Inferior parietal cortex (tissue), 1 donor: ENCODE results near the gene MYDGF.
"Not testable (repeated sequence)": the region's sequence is repeated elsewhere in the genome, so short reads cannot be mapped to it uniquely, and the experiment has no call there.

Source experiments
- DNase-seq: peaks from one replicate; pipeline ENCODE4 v3.0.0-alpha.2; 2016; ENCODE audit errors: extremely low spot score

Gene MYDGF

DNA sequence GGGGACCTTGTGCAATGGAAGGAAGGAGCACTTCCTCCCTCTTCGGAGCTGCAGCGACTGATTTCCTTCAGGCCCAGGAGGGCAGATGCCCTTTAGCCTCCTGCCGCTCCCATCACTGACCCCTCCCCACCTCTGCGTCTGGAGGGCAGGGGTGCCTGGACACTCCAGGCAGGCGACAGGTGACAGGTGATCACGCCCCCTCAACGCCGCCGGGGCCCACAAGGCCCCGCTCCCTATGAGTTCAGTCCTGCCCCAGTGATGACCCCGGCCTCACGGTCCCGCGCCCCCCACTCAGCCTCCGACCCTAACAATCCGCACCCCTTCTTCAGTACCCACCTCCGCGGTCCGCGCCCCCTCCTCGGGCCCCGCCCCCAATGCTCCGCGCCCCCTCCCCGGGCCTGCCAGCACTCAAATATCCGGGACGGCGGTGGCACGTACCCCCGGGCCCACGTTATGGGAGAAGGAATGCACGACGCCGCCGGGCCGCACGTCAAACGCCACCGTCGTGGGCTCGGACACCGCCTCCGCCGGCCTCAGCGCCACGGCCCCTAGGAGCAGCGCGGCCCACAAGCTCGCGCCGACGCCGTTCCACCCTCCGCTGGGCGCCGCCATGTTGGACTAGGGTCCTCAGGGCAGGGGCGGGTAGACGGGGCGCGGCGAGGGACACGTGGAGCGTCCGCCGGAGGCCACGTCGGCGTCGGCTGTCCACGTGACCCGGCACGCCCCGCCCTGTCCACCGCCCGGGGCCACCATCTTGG is at the start of gene MYDGF:
TSS of gene MYDGF (minus strand) at position 620 of the 758 bp plus-strand sequence. CDS start at position 612, 8 bp downstream.
- DNase-seq = peak; percentile 84

- DNase-seq = no peak
Measured at GRCh38 chr19:4719499-4719866, 49.3 kb upstream of the MYDGF start.

DNA sequence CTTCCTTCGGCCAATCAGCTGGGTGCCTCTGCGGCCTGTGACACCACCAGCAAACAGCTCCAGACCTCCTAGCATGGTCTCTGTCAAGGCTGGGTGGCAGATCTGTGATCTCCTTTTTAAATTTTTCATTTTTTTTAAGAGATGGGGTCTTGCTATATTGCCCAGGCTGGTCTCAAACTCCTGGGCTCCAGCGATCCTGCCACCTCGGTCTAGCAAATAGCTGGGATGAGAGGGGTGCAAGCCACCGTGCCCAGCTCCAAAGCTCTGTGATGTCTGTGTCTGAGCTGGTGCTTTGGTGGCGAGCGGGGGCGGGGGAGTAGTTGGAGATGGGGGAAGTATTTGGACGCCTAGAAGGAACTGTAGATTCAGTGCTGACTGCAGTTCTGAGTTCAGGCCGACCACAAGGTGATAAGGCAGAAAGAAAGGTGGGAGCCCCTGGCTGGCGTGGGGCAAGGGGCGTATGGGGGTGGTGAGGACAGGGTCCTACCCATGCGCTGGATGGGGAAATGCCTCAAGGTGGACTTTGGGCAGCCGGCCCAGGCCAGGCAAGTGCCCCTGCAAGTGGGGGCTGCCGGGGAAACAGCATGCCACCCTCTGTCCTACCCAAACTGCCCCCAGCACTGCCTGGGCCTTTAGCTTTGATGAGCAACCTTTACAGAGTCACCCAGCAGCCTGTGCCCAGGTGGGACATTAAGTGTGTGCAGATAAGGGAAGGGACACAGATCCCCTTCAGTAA is 48.0 kb upstream of the MYDGF start:
- no peak for DNase-seq

DNA sequence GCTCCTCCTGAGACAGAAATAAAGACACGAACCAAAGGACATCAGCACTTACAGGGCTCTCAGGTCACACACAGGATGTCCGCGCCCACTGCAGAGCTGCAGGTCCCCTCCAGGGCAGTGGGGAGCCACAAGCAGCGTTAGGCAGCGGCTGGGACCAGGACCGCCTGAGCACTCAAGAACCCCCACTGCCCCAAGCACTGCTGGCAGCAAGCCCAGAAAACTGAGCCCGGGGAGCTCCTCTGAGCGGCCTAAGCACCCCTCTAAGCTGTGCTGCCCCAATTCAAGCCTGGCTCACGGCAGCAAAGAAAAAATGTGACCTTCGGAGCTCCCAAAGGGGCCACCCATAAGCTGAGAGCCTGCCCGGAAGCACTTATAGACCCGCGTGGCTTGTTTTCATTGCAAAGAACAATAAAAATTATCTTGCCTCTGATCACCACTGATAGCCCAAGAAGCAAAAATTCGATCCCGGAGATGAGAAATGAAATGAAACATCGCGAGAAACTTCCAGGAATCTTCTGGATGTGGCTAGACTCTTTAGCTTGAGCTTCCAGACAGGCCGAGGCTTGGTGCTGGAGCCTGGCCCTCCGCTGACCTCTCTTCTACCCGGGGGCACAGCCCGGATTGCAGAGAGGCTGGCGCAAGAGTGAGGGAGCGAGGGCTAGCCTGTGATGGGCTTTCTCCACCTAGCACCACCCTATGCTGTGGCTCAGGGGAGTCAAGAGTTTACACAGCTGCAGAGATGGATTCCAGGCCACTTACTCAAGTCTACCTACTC is 47.2 kb upstream of the MYDGF start:
- DNase-seq = no peak

GRCh38 chr19:4715529-4716221 is 45.5 kb upstream of the MYDGF start:
- DNase-seq = no peak

GRCh38 chr19:4715178-4715528 is 45.0 kb upstream of the MYDGF start:
- DNase-seq = not testable (repeated sequence)

GRCh38 chr19:4714016-4714415 is 43.9 kb upstream of the MYDGF start:
- DNase-seq = no peak

- DNase-seq = no peak
Measured at GRCh38 chr19:4713384-4713951, 43.3 kb upstream of the MYDGF start.

DNA sequence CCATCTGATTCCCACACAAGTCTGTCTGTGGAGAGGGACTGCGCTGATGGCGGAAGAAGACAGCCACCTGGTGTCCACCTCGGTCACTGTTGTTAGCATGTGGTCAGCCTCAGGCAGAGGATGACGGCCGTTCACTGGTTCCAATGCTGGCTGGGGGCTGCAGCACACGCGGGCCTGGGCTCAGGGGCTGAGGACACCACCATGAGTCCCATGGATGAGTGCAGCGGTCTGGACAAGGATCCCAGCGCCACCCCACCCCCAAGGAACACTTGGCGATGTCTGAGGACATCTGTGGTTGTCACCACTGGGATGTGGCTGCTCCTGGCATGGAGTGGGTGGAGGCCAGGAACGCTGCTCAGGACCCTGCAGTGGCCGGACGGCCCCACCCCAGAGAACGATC is 42.6 kb upstream of the MYDGF start:
- no peak for DNase-seq

GRCh38 chr19:4711211-4711610 is 41.1 kb upstream of the MYDGF start:
- no peak for DNase-seq

- DNase-seq = no peak
Measured at GRCh38 chr19:4710281-4710600, 40.1 kb upstream of the MYDGF start.

DNA sequence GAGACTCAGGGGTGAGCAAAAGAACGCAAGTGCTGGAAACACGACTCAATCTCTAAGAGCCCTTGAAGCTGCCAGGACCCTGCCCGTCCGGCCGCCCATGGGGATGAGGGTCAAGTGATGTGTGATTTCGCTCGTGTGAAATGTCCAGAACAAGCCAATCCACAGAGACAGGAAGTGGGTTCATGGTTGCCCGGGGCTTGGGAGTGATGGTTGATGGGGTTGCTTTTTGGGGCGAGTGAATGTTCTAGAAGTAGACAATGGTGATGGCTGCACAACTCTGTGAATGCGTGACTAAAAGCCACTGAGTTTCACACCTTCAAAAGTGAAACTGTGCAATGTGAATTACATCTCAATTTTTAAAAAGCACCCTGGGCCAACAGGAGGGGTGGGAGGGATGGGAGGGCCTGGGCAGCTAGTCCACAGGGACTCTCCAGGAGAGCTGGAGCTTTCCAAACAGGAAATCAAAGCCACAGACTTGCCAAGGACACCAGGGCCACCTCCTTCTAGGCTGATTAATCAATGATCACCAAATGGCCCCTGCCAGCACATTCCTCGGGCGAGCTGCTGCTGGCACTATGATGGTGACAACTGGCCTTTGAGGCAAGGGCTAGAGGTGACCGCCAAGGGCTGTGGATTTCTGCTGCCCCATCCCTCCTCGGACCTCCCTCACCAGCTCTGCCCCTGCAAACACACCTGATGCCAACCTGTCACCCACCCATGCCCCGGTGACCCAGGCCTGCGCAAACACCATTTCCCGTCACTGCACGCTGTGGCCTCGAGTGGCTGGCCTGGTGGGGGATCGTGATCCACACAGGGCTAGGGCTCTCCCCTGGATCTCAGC is 39.5 kb upstream of the MYDGF start:
- no peak for DNase-seq

GRCh38 chr19:4707956-4708650 is 38.0 kb upstream of the MYDGF start:
- DNase-seq = no peak

DNA sequence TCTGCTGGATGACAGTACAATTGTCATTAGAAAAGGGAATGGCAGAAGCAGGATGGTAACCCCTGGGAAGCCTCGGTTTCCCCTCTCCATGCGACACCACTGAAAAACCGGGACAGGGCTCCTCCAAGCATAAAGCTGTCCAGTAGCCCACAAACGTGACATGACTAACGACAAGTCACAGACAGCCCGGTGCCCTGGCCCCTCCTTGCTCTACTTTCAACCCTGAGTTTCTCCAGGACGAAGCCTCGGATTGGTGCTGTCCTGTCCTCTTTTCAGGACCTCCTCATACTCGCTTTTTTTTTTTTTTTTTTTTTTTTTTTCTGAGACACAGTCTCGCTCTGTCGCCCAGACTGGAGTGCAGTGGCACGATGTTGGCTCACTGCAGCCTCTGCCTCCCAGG is 37.2 kb upstream of the MYDGF start:
- DNase-seq = no peak

- DNase-seq = no peak
Measured at GRCh38 chr19:4705413-4706131, 35.4 kb upstream of the MYDGF start.

DNA sequence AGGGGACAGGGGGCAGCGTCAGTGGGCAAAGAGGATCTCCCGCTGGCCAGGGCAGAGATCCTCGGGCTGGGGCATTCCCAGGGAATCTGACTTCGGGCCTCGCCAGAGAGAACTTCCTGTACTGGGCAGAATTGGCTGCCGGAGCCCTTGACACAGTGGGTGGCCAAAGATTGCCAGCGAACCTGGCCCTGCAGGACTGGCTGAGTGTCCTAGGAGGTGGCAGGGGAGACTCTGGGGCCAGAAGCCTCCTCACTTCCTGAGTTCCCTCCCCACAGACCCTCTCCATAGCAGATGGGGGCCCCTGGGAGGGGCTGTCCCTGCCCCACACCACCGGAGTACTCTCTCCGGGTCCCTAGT is 34.2 kb upstream of the MYDGF start:
- DNase-seq = no peak

DNA sequence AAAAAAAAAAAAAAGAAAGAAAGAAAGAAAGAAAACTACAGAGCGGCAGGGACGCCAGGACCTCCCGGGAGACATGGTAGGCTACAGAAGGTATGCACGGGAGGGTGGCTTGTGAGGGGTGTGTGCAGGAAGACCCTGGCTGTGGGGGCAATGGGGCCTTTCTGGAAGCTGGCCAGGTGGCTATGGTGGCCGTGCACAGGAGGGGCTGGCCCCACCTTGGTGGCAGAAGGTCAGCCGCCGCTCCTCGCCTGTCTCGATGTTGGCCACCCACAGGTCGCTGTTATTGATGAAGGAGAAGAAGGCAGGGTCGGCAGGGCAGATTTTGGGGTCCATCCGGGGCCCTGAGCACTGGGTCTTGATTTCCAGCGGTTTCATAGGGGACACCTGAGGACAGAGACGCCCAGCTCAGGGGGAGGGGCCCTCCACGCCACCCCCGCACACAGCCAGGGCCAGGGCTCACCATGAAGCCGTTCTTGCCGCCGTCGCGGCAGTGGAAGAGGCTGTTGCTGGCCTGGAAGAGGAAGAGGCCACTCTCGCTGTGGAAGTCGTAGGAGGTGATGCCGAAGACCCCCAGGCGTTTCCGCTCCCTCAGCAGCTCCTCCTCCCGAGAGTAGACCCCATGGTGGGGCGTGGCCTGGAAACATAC is 33.7 kb upstream of the MYDGF start:
- no peak for DNase-seq

- no peak for DNase-seq
Measured at GRCh38 chr19:4702764-4703163, 32.6 kb upstream of the MYDGF start.

DNA sequence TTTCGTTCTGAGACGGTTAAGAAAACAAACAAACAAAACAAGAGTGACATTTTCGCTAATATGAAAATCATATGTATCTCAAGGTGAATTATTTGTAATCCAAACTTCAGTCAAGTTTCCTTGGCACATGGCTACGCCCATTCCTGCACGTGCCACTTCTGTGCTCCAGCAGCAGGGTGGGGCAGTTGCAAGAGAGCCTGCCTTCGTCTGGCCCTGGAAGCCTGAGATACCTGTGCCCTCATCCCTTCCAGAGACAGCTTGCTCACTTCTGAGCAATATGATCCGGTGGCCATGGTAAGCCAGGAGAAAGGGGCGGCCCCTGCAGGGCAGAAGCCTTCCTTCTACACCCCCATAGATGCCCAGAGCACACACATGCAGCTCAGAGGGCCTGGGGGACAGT is 31.4 kb upstream of the MYDGF start:
- DNase-seq = no peak

DNA sequence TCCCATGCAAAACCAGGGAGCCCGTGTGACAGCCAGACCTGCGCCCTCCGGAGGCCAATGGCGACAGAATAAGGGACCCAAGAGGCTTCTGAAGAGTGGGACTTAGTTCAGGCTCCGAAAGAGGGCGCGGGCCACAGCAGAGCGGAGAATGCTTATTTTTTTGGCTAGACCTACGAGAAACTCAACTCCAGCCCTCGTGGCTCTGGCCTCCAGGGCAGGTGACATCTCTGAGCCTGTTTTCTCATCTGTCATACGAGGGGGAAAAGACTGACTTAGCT is 30.5 kb upstream of the MYDGF start:
- DNase-seq = no peak
